Thoracic aorta (tissue), 2 donors: ENCODE data around the gene SYAP1. TPM values are rescaled to one million over a fixed set of nuclear protein-coding genes. Genes with fewer than 3 reads are reported as not detected.

ENCODE experiments used
- ATAC-seq: fragments of 150-250 bp; one replicate; pipeline ENCODE4 v1.8.0; 2017; ENCODE audit warnings: low read depth; ENCODE audit not compliant: insufficient number of reproducible peaks, low FRiP score
- DNase-seq: peaks from one replicate; pipeline ENCODE4 v3.0.0-alpha.2; 2020; ENCODE audit warnings: low spot score
- H3K27ac ChIP-seq, 2 donors: fragments of 200-600 bp; sonication (generic); 1 replicate in 1 of 2; 2 replicates in 1 of 2; pipeline ENCODE4 v1.5.1; 2016; ENCODE audit warnings: mild to moderate bottlenecking in 2 of 2, moderate library complexity in 2 of 2
- H3K27me3 ChIP-seq: fragments of 200-600 bp; sonication (generic); replicated peaks from 2 replicates; pipeline ENCODE4 v1.6.0; 2016; ENCODE audit warnings: mild to moderate bottlenecking; ENCODE audit not compliant: insufficient read depth
- H3K36me3 ChIP-seq: fragments of 200-600 bp; sonication (generic); one replicate; pipeline ENCODE4 v1.5.1; 2016
- H3K4me1 ChIP-seq, 2 donors: fragments of 200-600 bp; sonication (generic); 1 replicate in 1 of 2; 2 replicates in 1 of 2; pipeline versions ENCODE4 v1.5.1 to v1.6.0; 2016; ENCODE audit warnings: low read depth in 2 of 2, mild to moderate bottlenecking in 1 of 2; ENCODE audit not compliant: control insufficient read depth in 1 of 2
- H3K4me3 ChIP-seq: fragments of 200-600 bp; sonication (generic); 2 replicates; pipeline ENCODE4 v1.5.1; 2016; ENCODE audit warnings: mild to moderate bottlenecking
- H3K9me3 ChIP-seq: fragments of 200-600 bp; sonication (generic); 2 replicates; pipeline ENCODE4 v1.5.1; 2016
- total RNA-seq, 2 donors: library from RNA; depleted of rRNA; stranded (reverse); fragments of >200 nt; gene quantifications; one replicate each; pipeline versions ENCODE4 v1.1.0 to v1.2.3, GENCODE V29; 2016
- TF ChIP-seq, protein P1 (sequence below): fragments of 200-600 bp; sonication (generic); IDR thresholded peaks from one replicate; pipeline ENCODE4 v1.5.1; 2019; ENCODE audit warnings: antibody characterized with exemption

Gene SYAP1
- total RNA-seq, 2 donors from 2014 or later = 18.3 to 22.2 TPM

GRCh38 chrX:16807548-16807947 is 88.1 kb downstream of the SYAP1 start:
- no peak for ATAC-seq
- no peak overlapping the region for H3K27ac ChIP-seq

GRCh38 chrX:16807976-16808542 is 88.6 kb downstream of the SYAP1 start:
- no peak for ATAC-seq

More at GRCh38 chrX:16807548-16807947, 88.1 kb downstream of the SYAP1 start:
- Histone ChIP-seq H3K27me3 (no peaks in the 10 kb centered on the region), H3K4me1 (no peaks in the 10 kb centered on the region), H3K4me3 (peak overlapping the region; percentile 62), H3K36me3 (no peaks in the 10 kb centered on the region), H3K9me3 (no peaks in the 10 kb centered on the region)
- DNase-seq = no peak
- TF ChIP-seq, protein P1, sequence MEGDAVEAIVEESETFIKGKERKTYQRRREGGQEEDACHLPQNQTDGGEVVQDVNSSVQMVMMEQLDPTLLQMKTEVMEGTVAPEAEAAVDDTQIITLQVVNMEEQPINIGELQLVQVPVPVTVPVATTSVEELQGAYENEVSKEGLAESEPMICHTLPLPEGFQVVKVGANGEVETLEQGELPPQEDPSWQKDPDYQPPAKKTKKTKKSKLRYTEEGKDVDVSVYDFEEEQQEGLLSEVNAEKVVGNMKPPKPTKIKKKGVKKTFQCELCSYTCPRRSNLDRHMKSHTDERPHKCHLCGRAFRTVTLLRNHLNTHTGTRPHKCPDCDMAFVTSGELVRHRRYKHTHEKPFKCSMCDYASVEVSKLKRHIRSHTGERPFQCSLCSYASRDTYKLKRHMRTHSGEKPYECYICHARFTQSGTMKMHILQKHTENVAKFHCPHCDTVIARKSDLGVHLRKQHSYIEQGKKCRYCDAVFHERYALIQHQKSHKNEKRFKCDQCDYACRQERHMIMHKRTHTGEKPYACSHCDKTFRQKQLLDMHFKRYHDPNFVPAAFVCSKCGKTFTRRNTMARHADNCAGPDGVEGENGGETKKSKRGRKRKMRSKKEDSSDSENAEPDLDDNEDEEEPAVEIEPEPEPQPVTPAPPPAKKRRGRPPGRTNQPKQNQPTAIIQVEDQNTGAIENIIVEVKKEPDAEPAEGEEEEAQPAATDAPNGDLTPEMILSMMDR = no peak

DNA sequence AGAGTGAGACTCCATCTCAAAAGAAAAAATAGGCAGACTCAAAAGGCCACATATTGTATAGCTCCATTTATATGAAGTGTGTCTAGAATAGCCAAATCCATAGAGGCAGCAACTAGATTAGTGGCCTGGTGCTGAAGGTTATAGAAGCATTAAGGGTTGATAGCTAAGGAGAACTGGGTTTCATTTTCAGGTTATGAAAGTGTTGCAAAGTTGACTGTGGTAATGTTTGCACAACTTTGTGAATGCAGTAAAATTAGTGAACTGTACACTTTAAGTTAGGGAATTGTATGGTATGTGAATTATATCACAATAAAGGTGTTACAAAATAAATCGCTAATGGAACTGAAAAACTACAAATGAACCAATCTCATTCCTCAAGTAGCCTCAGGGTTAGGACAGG is 95.2 kb downstream of the SYAP1 start:
- TF ChIP-seq, protein P1 = no peak
- H3K27ac ChIP-seq = no peak overlapping the region
- H3K27me3 ChIP-seq = no peaks in the 10 kb centered on the region
- no peaks in the 10 kb centered on the region for H3K4me1 ChIP-seq
- H3K36me3 ChIP-seq = no peaks in the 10 kb centered on the region
- no peak overlapping the region for H3K4me3 ChIP-seq
- no peaks in the 10 kb centered on the region for H3K9me3 ChIP-seq
- ATAC-seq = no peak
- DNase-seq = no peak

More at GRCh38 chrX:16807976-16808542, 88.6 kb downstream of the SYAP1 start:
- Histone ChIP-seq H3K9me3 (no peaks in the 10 kb centered on the region), H3K27me3 (no peaks in the 10 kb centered on the region), H3K4me3 (peak overlapping the region; percentile 62), H3K27ac (no peak overlapping the region), H3K4me1 (no peaks in the 10 kb centered on the region), H3K36me3 (no peaks in the 10 kb centered on the region)
- TF ChIP-seq, protein P1 = no peak
- DNase-seq = no peak

Other genes with a start within 250 kb of the SYAP1 start
- gene S100G, start 69.5 kb upstream of the SYAP1 start, total RNA-seq = not detected
- gene CTPS2, start 6.9 kb upstream of the SYAP1 start, total RNA-seq = 10 to 100 TPM in 1 of 2 donors, 1 to 10 TPM in 1; 7.9 to 12.0 TPM
- gene TXLNG, start 66.9 kb downstream of the SYAP1 start, total RNA-seq = 10 to 100 TPM; 11.1 to 19.9 TPM
- 10 to 100 TPM; 71.2 to 92.4 TPM for gene RBBP7, start 150.8 kb downstream of the SYAP1 start, total RNA-seq
- 10 to 100 TPM in 1 of 2 donors, 1 to 10 TPM in 1; 4.9 to 22.9 TPM for gene REPS2, start 227.0 kb downstream of the SYAP1 start, total RNA-seq